Islet precursor cell (in vitro differentiated cells): ENCODE data around the gene HMX1.

Experiments used
- DNase-seq: peaks from one replicate; pipeline ENCODE4 v3.0.0-alpha.2; 2018

Gene HMX1

GRCh38 chr4:8867624-8868320 lies 3.9 kb downstream of the HMX1 start:
- no peak for DNase-seq

GRCh38 chr4:8866828-8867623 lies 4.6 kb downstream of the HMX1 start:
- no peak for DNase-seq

GRCh38 chr4:8866421-8866820 lies 5.2 kb downstream of the HMX1 start:
- no peak for DNase-seq

GRCh38 chr4:8865681-8866310 lies 5.8 kb downstream of the HMX1 start:
- no peak for DNase-seq

GRCh38 chr4:8864912-8865680 lies 6.5 kb downstream of the HMX1 start:
- DNase-seq = no peak

- DNase-seq = no peak
Measured at GRCh38 chr4:8863686-8864682, 7.7 kb downstream of the HMX1 start.

GRCh38 chr4:8862800-8863685 lies 8.6 kb downstream of the HMX1 start:
- no peak for DNase-seq

GRCh38 chr4:8862334-8862733 lies 9.3 kb downstream of the HMX1 start:
- no peak for DNase-seq

GRCh38 chr4:8861576-8862295 lies 9.9 kb downstream of the HMX1 start:
- DNase-seq = peak; percentile 81

- DNase-seq = peak; percentile 84
Measured at GRCh38 chr4:8860892-8861575, 10.6 kb downstream of the HMX1 start.

- no peak for DNase-seq
Measured at GRCh38 chr4:8860096-8860891, 11.3 kb downstream of the HMX1 start.

- no peak for DNase-seq
Measured at GRCh38 chr4:8859550-8860095, 12.0 kb downstream of the HMX1 start.

- DNase-seq = no peak
Measured at GRCh38 chr4:8858701-8859210, 12.9 kb downstream of the HMX1 start.

GRCh38 chr4:8857766-8858700 lies 13.6 kb downstream of the HMX1 start:
- no peak for DNase-seq

GRCh38 chr4:8856835-8857621 lies 14.6 kb downstream of the HMX1 start:
- DNase-seq = no peak

GRCh38 chr4:8855818-8856245 lies 15.8 kb downstream of the HMX1 start:
- peak; percentile 80 for DNase-seq
